Neuronal stem cell (in vitro differentiated cells): Measurements from ENCODE around the gene CSHL1.
A peak's percentile ranks its signal among the peaks of the same experiment; 100 is the strongest.
"Not testable (repeated sequence)": the region's sequence is repeated elsewhere in the genome, so short reads cannot be mapped to it uniquely, and the experiment has no call there.

Source experiments
- DNase-seq: peaks from one replicate; pipeline ENCODE4 v3.0.0-alpha.2; 2013; ENCODE audit warnings: low spot score
- H2AFZ ChIP-seq: one replicate; pipeline ENCODE4 v1.6.1; 2013; ENCODE audit warnings: mild to moderate bottlenecking, low read length, inconsistent platforms
- H2AK5ac ChIP-seq: 2 replicates; pipeline ENCODE4 v1.6.1; 2013; ENCODE audit warnings: low read depth, mild to moderate bottlenecking, inconsistent platforms, low read length, moderate library complexity, mixed read lengths
- H2BK120ac ChIP-seq: 2 replicates; pipeline ENCODE4 v1.6.1; 2013; ENCODE audit warnings: low read depth, mild to moderate bottlenecking, inconsistent platforms, low read length, moderate library complexity, mixed read lengths
- H2BK12ac ChIP-seq: one replicate; pipeline ENCODE4 v1.6.1; 2013; ENCODE audit warnings: low read length, inconsistent platforms
- H2BK15ac ChIP-seq: 2 replicates; pipeline ENCODE4 v1.6.1; 2013; ENCODE audit warnings: mild to moderate bottlenecking, low read length, inconsistent platforms, mixed read lengths
- H2BK5ac ChIP-seq: one replicate; pipeline ENCODE4 v1.6.1; 2013; ENCODE audit warnings: inconsistent platforms, mild to moderate bottlenecking, low read length, moderate library complexity
- H3K14ac ChIP-seq: one replicate; pipeline ENCODE4 v1.6.1; 2013; ENCODE audit warnings: low read length, inconsistent platforms
- H3K18ac ChIP-seq: 2 replicates; pipeline ENCODE4 v1.6.1; 2013; ENCODE audit warnings: low read length, inconsistent platforms
- H3K23ac ChIP-seq: 2 replicates; pipeline ENCODE4 v1.6.1; 2013; ENCODE audit warnings: low read depth, mild to moderate bottlenecking, mixed read lengths, low read length, inconsistent platforms; ENCODE audit not compliant: poor library complexity
- H3K27ac ChIP-seq: replicated peaks from 3 replicates; pipeline ENCODE4 v1.5.1; 2013; ENCODE audit warnings: low read length, inconsistent platforms
- H3K27me3 ChIP-seq, 3 experiments: 2 replicates each; pipeline ENCODE4 v1.6.1; 2013; ENCODE audit warnings: low read length in 3 of 3, mild to moderate bottlenecking in 2 of 3, inconsistent platforms in 1 of 3, low read depth in 1 of 3, mixed read lengths in 1 of 3, moderate library complexity in 1 of 3; ENCODE audit not compliant: control insufficient read depth in 3 of 3, insufficient read depth in 3 of 3
- H3K36me3 ChIP-seq, 2 donors: replicated peaks in 1 of 2; 2 replicates each; pipeline ENCODE4 v1.6.1; 2013; ENCODE audit warnings: low read length in 2 of 2; ENCODE audit not compliant: control insufficient read depth in 2 of 2, insufficient read depth in 2 of 2
- H3K4ac ChIP-seq: 2 replicates; pipeline ENCODE4 v1.6.1; 2013; ENCODE audit warnings: inconsistent platforms, mild to moderate bottlenecking, low read length, moderate library complexity
- H3K4me1 ChIP-seq, 2 donors: 1 replicate in 1 of 2; 2 replicates in 1 of 2; pipeline ENCODE4 v1.6.1; 2013; ENCODE audit warnings: low read length in 2 of 2, low read depth in 1 of 2; ENCODE audit not compliant: control insufficient read depth in 2 of 2, insufficient read depth in 1 of 2
- H3K4me2 ChIP-seq: one replicate; pipeline ENCODE4 v1.6.1; 2013; ENCODE audit warnings: mild to moderate bottlenecking, low read length, inconsistent platforms; ENCODE audit not compliant: insufficient read depth, poor library complexity, severe bottlenecking
- H3K4me3 ChIP-seq, 2 donors: 2 replicates each; pipeline ENCODE4 v1.5.1; 2013; ENCODE audit warnings: low read length in 2 of 2, mild to moderate bottlenecking in 2 of 2, inconsistent platforms in 1 of 2, moderate library complexity in 1 of 2
- H3K79me1 ChIP-seq: one replicate; pipeline ENCODE4 v1.6.1; 2013; ENCODE audit warnings: low read depth, mild to moderate bottlenecking, inconsistent platforms, low read length, moderate library complexity
- H3K9ac ChIP-seq: one replicate; pipeline ENCODE4 v1.6.1; 2013; ENCODE audit warnings: mild to moderate bottlenecking, low read depth, low read length, inconsistent platforms; ENCODE audit not compliant: poor library complexity
- H3K9me3 ChIP-seq, 2 donors: replicated peaks in 1 of 2; 2 replicates each; pipeline versions ENCODE3 to v1.6.1; 2013; ENCODE audit warnings: low read length in 2 of 2, mild to moderate bottlenecking in 2 of 2, inconsistent platforms in 1 of 2, low read depth in 1 of 2, mixed read lengths in 1 of 2, moderate library complexity in 1 of 2; ENCODE audit not compliant: control insufficient read depth in 2 of 2, insufficient read depth in 1 of 2
- H4K8ac ChIP-seq: one replicate; pipeline ENCODE4 v1.6.1; 2013; ENCODE audit warnings: low read depth, mild to moderate bottlenecking, inconsistent platforms, low read length, moderate library complexity
- H4K91ac ChIP-seq: one replicate; pipeline ENCODE4 v1.6.1; 2013; ENCODE audit warnings: low read length, low read depth, mild to moderate bottlenecking, inconsistent platforms; ENCODE audit not compliant: poor library complexity
- WGBS, 2 donors: extraction: QIAGEN DNeasy Blood & Tissue Kit; methylation state at CpG; one replicate each; pipeline ENCODE4 v1.1.7; 2013; ENCODE audit warnings: missing lambda C conversion rate in 2 of 2, mixed read lengths in 1 of 2; ENCODE audit not compliant: insufficient read length in 2 of 2, insufficient replicate concordance in 1 of 2; ENCODE audit errors: extremely low coverage in 2 of 2; 5-methylcytosine and 5-hydroxymethylcytosine counted together

Gene CSHL1

DNA sequence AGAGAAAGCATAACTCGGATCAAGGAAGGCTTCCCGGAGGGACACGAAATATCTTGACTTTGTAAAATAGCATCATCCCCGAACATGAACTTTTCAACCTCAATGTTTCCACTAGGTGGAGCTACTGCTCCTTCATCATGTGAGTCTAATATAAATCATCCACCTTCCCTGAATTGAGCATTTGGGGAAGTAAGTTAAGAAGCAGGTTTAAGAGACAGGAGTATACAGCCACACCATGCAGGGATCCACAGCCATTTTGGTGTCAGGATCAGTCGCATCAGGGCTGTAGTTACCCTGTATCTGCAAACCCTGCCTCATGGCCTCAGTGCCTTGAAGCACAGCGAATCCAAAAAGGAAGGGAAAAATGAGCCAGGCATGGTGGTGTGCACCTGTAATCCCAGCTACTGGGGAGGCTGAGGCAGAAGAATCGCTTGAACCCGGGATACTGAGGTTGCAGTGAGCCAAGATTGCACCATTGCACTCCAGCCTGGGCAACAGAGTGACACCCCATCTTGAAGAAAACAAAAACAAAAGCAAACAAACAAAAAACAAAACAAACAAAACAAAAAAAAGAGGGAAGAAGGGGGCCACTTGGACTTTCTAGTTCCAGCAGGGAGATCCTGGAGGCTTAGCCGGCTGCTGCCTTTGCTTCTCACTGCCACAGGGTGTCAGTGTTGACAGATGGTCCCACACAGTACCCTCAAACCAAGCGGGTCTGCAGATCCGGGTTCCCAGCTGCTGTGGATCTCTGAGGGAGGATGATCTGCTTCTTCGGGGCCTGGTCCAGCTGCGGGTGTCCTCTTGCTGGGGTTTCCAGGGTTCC, 21.8 kb downstream of the CSHL1 start:
- WGBS, 2 donors = no CpG with 5 or more reads among the region's 13 CpGs
- H3K14ac ChIP-seq, H2AFZ ChIP-seq: not testable (repeated sequence)

DNA sequence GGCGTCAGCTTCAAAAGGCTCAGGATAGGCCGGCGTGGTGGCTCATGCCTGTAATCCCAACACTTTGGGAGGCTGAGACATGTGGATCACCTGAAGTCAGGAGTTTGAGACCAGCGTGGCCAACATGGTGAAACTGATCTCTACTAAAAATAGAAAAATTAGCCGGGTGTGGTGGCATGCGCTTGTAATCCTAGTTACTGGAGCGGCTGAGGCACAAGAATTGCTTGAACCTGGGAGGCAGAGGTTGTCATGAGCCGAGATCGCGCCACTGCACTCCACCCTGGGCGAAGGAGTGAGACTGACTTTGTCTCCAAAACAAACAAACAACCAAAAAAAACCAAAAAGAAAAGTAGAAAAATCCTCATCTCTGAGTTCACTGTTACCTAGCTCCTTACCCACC, 25.9 kb downstream of the CSHL1 start:
- not testable (repeated sequence) for H2AK5ac ChIP-seq, H4K91ac ChIP-seq, H3K79me1 ChIP-seq, H3K9me3 ChIP-seq, DNase-seq, H2BK120ac ChIP-seq, H3K4ac ChIP-seq, H3K18ac ChIP-seq, H3K4me3 ChIP-seq, H3K27ac ChIP-seq, H2AFZ ChIP-seq, H3K14ac ChIP-seq, H3K27me3 ChIP-seq, H3K4me1 ChIP-seq, H4K8ac ChIP-seq, H3K4me2 ChIP-seq, H2BK12ac ChIP-seq, H3K36me3 ChIP-seq, H2BK15ac ChIP-seq, H2BK5ac ChIP-seq, H3K9ac ChIP-seq, H3K23ac ChIP-seq
- WGBS, 2 donors = no CpG with 5 or more reads among the region's 11 CpGs

More for the DNA sequence above, 21.8 kb downstream of the CSHL1 start:
- not testable (repeated sequence) for H3K27me3 ChIP-seq, H3K9ac ChIP-seq, H2BK15ac ChIP-seq, H3K18ac ChIP-seq, H2AK5ac ChIP-seq, H4K91ac ChIP-seq, H3K36me3 ChIP-seq, H3K79me1 ChIP-seq, H2BK5ac ChIP-seq, H2BK120ac ChIP-seq, H3K4ac ChIP-seq, H4K8ac ChIP-seq, DNase-seq, H3K23ac ChIP-seq, H3K4me3 ChIP-seq, H3K9me3 ChIP-seq, H3K27ac ChIP-seq, H3K4me2 ChIP-seq, H2BK12ac ChIP-seq, H3K4me1 ChIP-seq

DNA sequence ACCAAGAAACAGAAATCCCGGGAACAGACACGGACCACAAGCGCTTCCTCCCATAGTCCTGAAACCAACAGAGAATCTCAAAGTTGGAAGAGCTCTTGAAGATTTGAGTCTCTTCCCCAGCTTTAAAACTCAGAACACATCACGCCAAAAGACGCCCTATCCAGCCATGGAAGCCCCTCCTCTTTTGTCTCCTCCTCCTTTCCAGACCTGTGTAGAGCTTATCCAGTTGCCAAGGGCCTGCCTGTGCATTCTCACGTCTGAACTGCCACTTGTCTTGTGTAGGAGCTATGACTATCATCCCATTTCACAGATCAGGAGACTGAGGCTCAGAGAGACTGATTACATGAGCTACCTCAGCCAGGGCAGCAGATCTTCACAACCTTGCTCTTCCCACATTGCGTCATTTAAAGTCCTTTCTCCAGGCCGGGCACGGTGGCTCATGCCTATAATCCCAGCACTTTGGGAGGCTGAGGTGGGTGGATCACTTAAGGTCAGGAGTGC, 28.4 kb downstream of the CSHL1 start:
- H3K27ac ChIP-seq, H3K9ac ChIP-seq, H2BK12ac ChIP-seq, H4K91ac ChIP-seq, H3K4ac ChIP-seq, H2AFZ ChIP-seq, H2BK15ac ChIP-seq, DNase-seq, H4K8ac ChIP-seq, H3K4me3 ChIP-seq, H3K18ac ChIP-seq, H3K4me1 ChIP-seq, H2BK120ac ChIP-seq, H3K9me3 ChIP-seq, H3K79me1 ChIP-seq, H3K36me3 ChIP-seq, H3K14ac ChIP-seq, H3K27me3 ChIP-seq, H2AK5ac ChIP-seq, H3K4me2 ChIP-seq, H2BK5ac ChIP-seq: not testable (repeated sequence)
- no CpG with 5 or more reads among the region's 9 CpGs for WGBS, 2 donors
- peak overlapping the region; percentile 43 for H3K23ac ChIP-seq

GRCh38 chr17:63881935-63882601, 29.0 kb downstream of the CSHL1 start, which contains the start of gene GH2:
Gene GH2, minus strand, starts transcription at chr17:63881944. Its CDS starts 143 bp downstream, at chr17:63881801.
- Histone ChIP-seq H3K27me3 (no peaks in the 10 kb centered on the region), H2BK15ac (no peak within 1 kb of the TSS), H3K4me3 (no peak within 1 kb of the TSS), H3K4me1 (no peaks in the 10 kb centered on the region), H4K8ac (no peak within 1 kb of the TSS), H3K9ac (no peak within 1 kb of the TSS), H2BK5ac (peak within 1 kb of the TSS; percentile 82), H3K4me2 (no peak within 1 kb of the TSS), H2BK12ac (no peak within 1 kb of the TSS), H3K36me3 (no peaks in the 10 kb centered on the region), H4K91ac (no peak within 1 kb of the TSS), H2AK5ac (no peak within 1 kb of the TSS), H3K14ac (peak within 1 kb of the TSS; percentile 71), H2BK120ac (no peak within 1 kb of the TSS), H3K4ac (no peak within 1 kb of the TSS), H3K23ac (peak within 1 kb of the TSS; percentile 43), H3K27ac (no peak within 1 kb of the TSS), H3K18ac (no peak within 1 kb of the TSS), H3K79me1 (no peaks in the 10 kb centered on the region), H3K9me3 (no peaks in the 10 kb centered on the region), H2AFZ (no peak within 1 kb of the TSS)
- DNase-seq = peak; percentile 48
- WGBS, 2 donors = no CpG with 5 or more reads among the region's 15 CpGs
